Stimulated activated CD8-positive, alpha-beta memory T cell treated with anti-CD3 and anti-CD28 coated beads, Interleukin-15, amount 100 ng/mL, for 24 hours (primary cell): ENCODE measurements around the gene DDC.

Experiments used
- DNase-seq: peaks from one replicate; pipeline ENCODE4 v3.0.0-alpha.2; 2020; ENCODE audit warnings: low read depth

The DDC gene

GRCh38 chr7:50412973-50413372 is 152.2 kb downstream of the DDC start:
- no peak for DNase-seq

GRCh38 chr7:50411332-50411731 is 153.9 kb downstream of the DDC start:
- no peak for DNase-seq

GRCh38 chr7:50409856-50410745 is 155.1 kb downstream of the DDC start:
- no peak for DNase-seq
